Smooth muscle cell (in vitro differentiated cells): Measurements from ENCODE around the gene PALB2. TPM values are rescaled to one million over a fixed set of nuclear protein-coding genes. Genes with fewer than 3 reads are reported as not detected.

Experiments used
- DNase-seq: peaks from one replicate; lab custom pipeline; 2025; ENCODE audit not compliant: unreplicated experiment; lab: John Stamatoyannopoulos, UW
- H2AFZ ChIP-seq: fragments of 200-600 bp; sonication (generic); 2 replicates; pipeline ENCODE4 v1.6.0; 2016; ENCODE audit warnings: antibody characterized with exemption, low read depth, mild to moderate bottlenecking
- H3F3A ChIP-seq: fragments of 200-600 bp; sonication (generic); 2 replicates; pipeline ENCODE4 v1.6.0; 2017; ENCODE audit warnings: antibody characterized with exemption, low read depth
- H3K27ac ChIP-seq: fragments of 200-600 bp; sonication (generic); 2 replicates; pipeline ENCODE4 v1.5.1; 2016; ENCODE audit warnings: low read depth, mild to moderate bottlenecking
- H3K27me3 ChIP-seq: fragments of 200-600 bp; sonication (generic); 2 replicates; pipeline ENCODE4 v1.6.1; 2016; ENCODE audit warnings: low read depth, mild to moderate bottlenecking
- H3K36me3 ChIP-seq: fragments of 200-600 bp; sonication (generic); 2 replicates; pipeline ENCODE4 v1.5.1; 2016; ENCODE audit warnings: low read depth
- H3K4me1 ChIP-seq: fragments of 200-600 bp; sonication (generic); 2 replicates; pipeline ENCODE4 v1.5.1; 2016; ENCODE audit warnings: low read depth
- H3K4me2 ChIP-seq: fragments of 200-600 bp; sonication (generic); 2 replicates; pipeline ENCODE4 v1.6.0; 2016; ENCODE audit warnings: mild to moderate bottlenecking
- H3K4me3 ChIP-seq: fragments of 200-600 bp; sonication (generic); 2 replicates; pipeline ENCODE4 v1.5.1; 2016; ENCODE audit warnings: mild to moderate bottlenecking
- H3K79me2 ChIP-seq: fragments of 200-600 bp; sonication (generic); 2 replicates; pipeline ENCODE4 v1.6.0; 2016; ENCODE audit warnings: low read depth, mild to moderate bottlenecking
- H3K9ac ChIP-seq: fragments of 200-600 bp; sonication (generic); 2 replicates; pipeline ENCODE4 v1.6.0; 2016; ENCODE audit warnings: low read depth
- H3K9me3 ChIP-seq: fragments of 200-600 bp; sonication (generic); replicated peaks from 2 replicates; pipeline ENCODE4 v1.5.1; 2016; ENCODE audit warnings: low read depth
- H4K20me1 ChIP-seq: fragments of 200-600 bp; sonication (generic); 2 replicates; pipeline ENCODE4 v1.6.0; 2016; ENCODE audit warnings: low read depth
- WGBS: methylation state at CpG from one replicate; pipeline ENCODE4 v1.1.7; 2016; ENCODE audit warnings: low lambda C conversion rate; 5-methylcytosine and 5-hydroxymethylcytosine counted together
- polyA plus RNA-seq: library from polyadenylated mRNA; unstranded; fragments of >200 nt; fragmentation: Nextera tagmentation; extraction: Ambion mirVana; gene quantifications from 2 replicates; pipeline ENCODE4 v1.2.1, GENCODE V29; 2016
- total RNA-seq: library from RNA; depleted of rRNA; stranded (reverse); fragments of >200 nt; gene quantifications from 2 replicates; pipeline ENCODE4 v1.2.3, GENCODE V29; 2014
- TF ChIP-seq, protein P1 (sequence below): fragments of 200-600 bp; sonication (generic); IDR thresholded peaks from 2 replicates; pipeline ENCODE4 v1.5.1; 2017; ENCODE audit warnings: borderline replicate concordance, mild to moderate bottlenecking, antibody characterized with exemption; ENCODE audit not compliant: insufficient read depth, poor library complexity, severe bottlenecking

Gene PALB2
- total and polyA plus RNA-seq, 2 experiments from 2014 or later: 4.1 to 4.6 TPM

DNA sequence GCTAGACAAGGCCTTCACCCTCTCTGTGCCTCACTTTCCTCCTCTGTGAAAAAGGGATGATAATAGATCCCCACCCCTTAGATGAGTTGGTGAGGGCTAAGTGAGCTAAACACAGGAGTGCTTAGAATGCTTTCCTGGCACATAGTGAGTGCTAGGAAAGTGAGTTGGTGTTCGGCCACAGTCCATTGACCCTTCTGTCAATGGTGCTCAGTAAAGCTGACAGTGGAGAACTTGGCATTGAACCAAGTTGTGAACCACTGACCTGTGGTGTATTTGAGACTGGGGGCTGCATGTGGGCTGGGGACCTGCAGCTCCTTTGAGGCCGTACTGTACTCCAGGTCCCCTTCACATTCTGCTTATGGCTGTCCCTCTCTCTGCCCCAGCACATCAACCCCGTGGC is 42.4 kb upstream of the PALB2 start:
- TF ChIP-seq, protein P1, sequence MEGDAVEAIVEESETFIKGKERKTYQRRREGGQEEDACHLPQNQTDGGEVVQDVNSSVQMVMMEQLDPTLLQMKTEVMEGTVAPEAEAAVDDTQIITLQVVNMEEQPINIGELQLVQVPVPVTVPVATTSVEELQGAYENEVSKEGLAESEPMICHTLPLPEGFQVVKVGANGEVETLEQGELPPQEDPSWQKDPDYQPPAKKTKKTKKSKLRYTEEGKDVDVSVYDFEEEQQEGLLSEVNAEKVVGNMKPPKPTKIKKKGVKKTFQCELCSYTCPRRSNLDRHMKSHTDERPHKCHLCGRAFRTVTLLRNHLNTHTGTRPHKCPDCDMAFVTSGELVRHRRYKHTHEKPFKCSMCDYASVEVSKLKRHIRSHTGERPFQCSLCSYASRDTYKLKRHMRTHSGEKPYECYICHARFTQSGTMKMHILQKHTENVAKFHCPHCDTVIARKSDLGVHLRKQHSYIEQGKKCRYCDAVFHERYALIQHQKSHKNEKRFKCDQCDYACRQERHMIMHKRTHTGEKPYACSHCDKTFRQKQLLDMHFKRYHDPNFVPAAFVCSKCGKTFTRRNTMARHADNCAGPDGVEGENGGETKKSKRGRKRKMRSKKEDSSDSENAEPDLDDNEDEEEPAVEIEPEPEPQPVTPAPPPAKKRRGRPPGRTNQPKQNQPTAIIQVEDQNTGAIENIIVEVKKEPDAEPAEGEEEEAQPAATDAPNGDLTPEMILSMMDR: no peak
- H3F3A ChIP-seq: no peaks in the 10 kb centered on the region
- no peaks in the 10 kb centered on the region for H3K36me3 ChIP-seq
- no peak overlapping the region for H3K9ac ChIP-seq
- no peak overlapping the region for H3K4me3 ChIP-seq
- H3K4me1 ChIP-seq: peaks cover 11% of the 10 kb centered on the region
- WGBS: 96% methylated on average over 3 of the region's 3 CpGs
- H2AFZ ChIP-seq: no peak overlapping the region
- no peaks in the 10 kb centered on the region for H3K27me3 ChIP-seq
- H3K79me2 ChIP-seq: peaks cover 23% of the 10 kb centered on the region
- H3K27ac ChIP-seq: no peak overlapping the region
- no peak for DNase-seq
- H4K20me1 ChIP-seq: peaks cover 15% of the 10 kb centered on the region
- H3K9me3 ChIP-seq: no peaks in the 10 kb centered on the region
- H3K4me2 ChIP-seq: no peak overlapping the region

DNA sequence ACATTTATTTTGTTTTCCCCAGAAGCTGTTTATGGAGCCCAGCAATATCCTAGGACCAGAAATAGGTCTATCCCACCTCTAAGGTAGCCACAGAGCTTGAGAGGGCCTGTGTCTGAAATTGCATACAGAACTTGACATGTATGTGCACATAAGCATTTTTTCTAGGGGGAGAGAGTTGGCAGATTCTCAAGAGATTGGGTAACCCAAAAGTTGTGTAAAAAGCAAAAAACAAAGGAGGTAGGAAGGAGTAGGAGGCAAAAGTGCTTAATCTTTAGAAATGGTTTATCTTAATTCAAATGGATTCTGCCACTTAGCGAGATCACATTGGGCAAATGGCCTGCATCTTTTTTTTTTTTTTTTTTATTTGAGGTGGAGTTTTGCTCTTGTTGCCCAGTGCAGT is 41.1 kb upstream of the PALB2 start:
- H3K79me2 ChIP-seq: peaks cover 23% of the 10 kb centered on the region
- H3K36me3 ChIP-seq: no peaks in the 10 kb centered on the region
- peaks cover 11% of the 10 kb centered on the region for H3K4me1 ChIP-seq
- H3F3A ChIP-seq: no peaks in the 10 kb centered on the region
- H3K4me2 ChIP-seq: no peak overlapping the region
- H3K27ac ChIP-seq: no peak overlapping the region
- no peak for DNase-seq
- TF ChIP-seq, protein P1: no peak
- no peak overlapping the region for H3K4me3 ChIP-seq
- no peak overlapping the region for H3K9ac ChIP-seq
- no peaks in the 10 kb centered on the region for H3K9me3 ChIP-seq
- WGBS: 91% methylated on average over 1 of the region's 1 CpG
- H3K27me3 ChIP-seq: no peaks in the 10 kb centered on the region
- H2AFZ ChIP-seq: no peak overlapping the region
- peaks cover 15% of the 10 kb centered on the region for H4K20me1 ChIP-seq

DNA sequence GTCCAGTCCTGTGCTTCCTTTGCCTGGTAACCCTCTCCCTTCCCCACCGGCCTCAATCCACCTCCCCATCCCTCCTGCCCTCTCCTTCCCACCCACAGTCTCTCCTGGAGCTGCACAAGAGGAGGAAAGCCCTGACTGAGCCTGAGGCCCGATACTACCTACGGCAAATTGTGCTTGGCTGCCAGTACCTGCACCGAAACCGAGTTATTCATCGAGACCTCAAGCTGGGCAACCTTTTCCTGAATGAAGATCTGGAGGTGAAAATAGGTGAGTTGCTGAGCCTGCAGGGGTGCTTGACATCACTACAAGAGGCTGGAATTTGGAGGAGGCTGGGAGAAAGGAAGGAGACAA is 38.9 kb upstream of the PALB2 start:
- no peaks in the 10 kb centered on the region for H3K36me3 ChIP-seq
- H3K4me3 ChIP-seq: peak overlapping the region; percentile 70
- no peaks in the 10 kb centered on the region for H3F3A ChIP-seq
- H3K79me2 ChIP-seq: peaks cover 23% of the 10 kb centered on the region
- DNase-seq: no peak
- no peak overlapping the region for H2AFZ ChIP-seq
- no peak overlapping the region for H3K27ac ChIP-seq
- H3K9ac ChIP-seq: no peak overlapping the region
- TF ChIP-seq, protein P1: no peak
- H4K20me1 ChIP-seq: peaks cover 15% of the 10 kb centered on the region
- H3K27me3 ChIP-seq: no peaks in the 10 kb centered on the region
- H3K4me1 ChIP-seq: peaks cover 11% of the 10 kb centered on the region
- peak overlapping the region; percentile 95 for H3K4me2 ChIP-seq
- 23% methylated on average over 6 of the region's 6 CpGs for WGBS
- H3K9me3 ChIP-seq: no peaks in the 10 kb centered on the region

DNA sequence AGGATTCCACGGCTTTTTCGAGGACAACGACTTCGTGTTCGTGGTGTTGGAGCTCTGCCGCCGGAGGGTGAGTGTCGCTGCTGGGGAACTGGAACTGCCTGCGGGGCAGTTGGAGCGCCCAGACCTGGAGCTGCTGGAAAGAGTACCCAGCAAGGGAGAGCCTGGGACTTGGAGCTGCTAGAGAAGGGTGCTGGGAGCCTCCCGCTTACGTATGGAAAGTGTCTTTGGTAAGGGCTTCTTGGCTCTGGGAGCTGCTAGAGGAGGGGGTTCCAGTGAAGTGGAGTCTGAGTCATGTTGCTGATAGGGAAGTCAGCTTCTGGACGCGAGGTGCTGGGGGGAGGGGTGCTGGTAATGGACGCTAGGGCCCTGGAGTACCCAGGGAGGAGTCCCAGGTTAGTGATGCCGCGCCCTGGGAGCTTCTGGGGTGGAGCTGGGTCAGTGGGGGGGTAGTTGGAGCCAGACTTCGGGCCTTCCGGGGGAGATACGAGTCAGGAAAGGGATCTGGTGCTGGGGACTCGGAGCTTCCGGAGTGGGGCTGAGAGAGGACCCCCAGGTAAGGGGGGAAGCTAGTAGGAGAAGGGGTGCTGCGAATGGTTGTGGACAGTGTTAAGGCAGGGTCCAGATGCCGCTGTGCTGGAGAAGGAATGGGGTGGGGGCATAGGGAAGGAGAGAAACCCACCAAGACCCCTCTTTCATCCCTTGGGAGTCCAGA is 38.3 kb upstream of the PALB2 start:
- Histone ChIP-seq H3K36me3 (no peaks in the 10 kb centered on the region), H3K79me2 (peaks cover 23% of the 10 kb centered on the region), H3K27ac (no peak overlapping the region), H3K4me1 (peaks cover 11% of the 10 kb centered on the region), H3K4me2 (peak overlapping the region; percentile 95), H4K20me1 (peaks cover 15% of the 10 kb centered on the region), H2AFZ (peak overlapping the region; percentile 91), H3K4me3 (peak overlapping the region; percentile 70), H3K9me3 (no peaks in the 10 kb centered on the region), H3K27me3 (no peaks in the 10 kb centered on the region), H3K9ac (peak overlapping the region; percentile 14), H3F3A (no peaks in the 10 kb centered on the region)
- 0% methylated on average over 22 of the region's 24 CpGs for whole genome bisulfite sequencing
- TF ChIP-seq, protein P1: no peak
- no peak for DNase-seq
